ENCODE data around the gene NPC1. TPM values are rescaled to one million over a fixed set of nuclear protein-coding genes. Genes with fewer than 3 reads are reported as not detected.

NPC1 gene
- total and polyA plus RNA-seq, 2 donors (not counting 1 experiment from before 2014, with no cell fraction given), result 36.0 to 204 TPM

DNA sequence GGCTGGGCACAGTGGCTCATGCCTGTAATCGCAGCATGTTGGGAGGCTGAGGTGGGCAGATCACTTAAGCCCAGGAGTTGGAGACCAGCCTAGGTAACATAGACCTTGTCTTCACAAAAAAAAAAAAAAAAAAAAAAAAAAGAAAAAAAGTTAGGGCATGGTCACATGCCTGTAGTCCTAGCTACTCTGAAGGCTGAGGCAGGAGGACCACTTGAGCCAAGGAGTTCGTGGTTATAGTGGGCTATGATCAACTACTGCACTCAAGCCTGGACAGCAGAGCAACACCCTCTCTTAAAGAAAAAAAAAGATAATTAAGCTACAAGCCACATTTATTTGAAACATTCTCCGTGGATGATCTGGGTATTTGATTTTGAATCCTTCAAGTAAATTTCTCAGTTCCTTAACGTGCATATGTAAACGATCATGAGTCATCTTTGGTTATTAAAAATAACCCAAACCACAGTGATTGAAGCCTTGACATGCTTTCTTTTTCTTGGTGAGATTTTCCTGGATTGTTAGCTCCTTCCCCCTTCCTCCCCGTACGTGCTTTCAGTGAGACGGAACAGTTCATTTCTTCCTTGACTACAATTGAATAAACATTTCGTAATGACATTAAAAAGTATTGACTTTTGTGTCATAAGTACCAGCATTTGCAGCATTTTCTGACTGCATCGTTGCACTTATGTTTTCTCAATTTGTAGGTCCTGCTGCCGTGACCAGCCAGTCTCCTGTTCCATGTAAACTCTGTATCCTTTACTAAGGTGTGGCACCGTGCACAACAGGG, 62.7 kb downstream of the NPC1 start:
- Histone ChIP-seq H3K9me3 (ENCODE audit: control insufficient read depth, insufficient read depth, low read depth, low read length) (no peaks in the 10 kb centered on the region), H3K4me2 (ENCODE audit: extremely low read depth, insufficient read depth, low read length) (no peak overlapping the region), H4K20me1 (ENCODE audit: control insufficient read depth, extremely low read depth, insufficient read depth, low read length) (no peaks in the 10 kb centered on the region), H3K27ac (ENCODE audit: insufficient read depth, low read length) (no peak overlapping the region), H2AFZ (ENCODE audit: low read length) (no peak overlapping the region), H3K4me1 (ENCODE audit: control insufficient read depth, extremely low read depth, insufficient read depth, low read length) (peaks cover 6% of the 10 kb centered on the region), H3K9ac (ENCODE audit: insufficient read depth, low read length) (no peak overlapping the region), H3K36me3 (ENCODE audit: control insufficient read depth, insufficient read depth, low read length) (peaks cover 20% of the 10 kb centered on the region), H3K79me2 (ENCODE audit: control insufficient read depth, insufficient read depth, low read length) (no peaks in the 10 kb centered on the region), H3K4me3 (replicated peaks in 1 of 4; ENCODE audit: control extremely low read depth in 1 of 4, insufficient read depth in 1 of 4, low read depth in 3 of 4, low read length in 4 of 4) (no peak overlapping the region), H3K27me3 (ENCODE audit: control insufficient read depth, insufficient read depth, low read length) (no peaks in the 10 kb centered on the region)
- TF ChIP-seq EZH2 (IDR thresholded peaks at IDR 0.05; ENCODE audit: low read length, missing control alignments), result no peak
- no peak for TF ChIP-seq CTCF (conservative IDR thresholded peaks at IDR 0.05 in 1 of 2, IDR thresholded peaks at IDR 0.05 in 1 of 2; ENCODE audit: low read depth in 1 of 2, low read length in 2 of 2)
- peak in 1 of 2 donors; percentile 63 for DNase-seq (ENCODE audit: low read depth in 2 of 2)

GRCh38 chr18:23521907-23522306, 64.4 kb downstream of the NPC1 start:
- H3K79me2 ChIP-seq (ENCODE audit: control insufficient read depth, insufficient read depth, low read length), result no peaks in the 10 kb centered on the region
- H3K4me3 ChIP-seq (replicated peaks in 1 of 4; ENCODE audit: control extremely low read depth in 1 of 4, insufficient read depth in 1 of 4, low read depth in 3 of 4, low read length in 4 of 4), result no peak overlapping the region
- H2AFZ ChIP-seq (ENCODE audit: low read length), result no peak overlapping the region
- no peaks in the 10 kb centered on the region for H3K27me3 ChIP-seq (ENCODE audit: control insufficient read depth, insufficient read depth, low read length)
- H3K4me2 ChIP-seq (ENCODE audit: extremely low read depth, insufficient read depth, low read length), result no peak overlapping the region
- H3K9ac ChIP-seq (ENCODE audit: insufficient read depth, low read length), result no peak overlapping the region
- no peaks in the 10 kb centered on the region for H3K9me3 ChIP-seq (ENCODE audit: control insufficient read depth, insufficient read depth, low read depth, low read length)
- peaks cover 5% of the 10 kb centered on the region for H3K4me1 ChIP-seq (ENCODE audit: control insufficient read depth, extremely low read depth, insufficient read depth, low read length)
- no peak for DNase-seq (ENCODE audit: low read depth in 2 of 2)
- H3K27ac ChIP-seq (ENCODE audit: insufficient read depth, low read length), result no peak overlapping the region
- TF ChIP-seq CTCF (conservative IDR thresholded peaks at IDR 0.05 in 1 of 2, IDR thresholded peaks at IDR 0.05 in 1 of 2; ENCODE audit: low read depth in 1 of 2, low read length in 2 of 2), result no peak
- no peak for TF ChIP-seq EZH2 (IDR thresholded peaks at IDR 0.05; ENCODE audit: low read length, missing control alignments)
- H4K20me1 ChIP-seq (ENCODE audit: control insufficient read depth, extremely low read depth, insufficient read depth, low read length), result no peaks in the 10 kb centered on the region
- H3K36me3 ChIP-seq (ENCODE audit: control insufficient read depth, insufficient read depth, low read length), result peaks cover 21% of the 10 kb centered on the region

GRCh38 chr18:23521271-23521670, 65.0 kb downstream of the NPC1 start:
- no peaks in the 10 kb centered on the region for H3K9me3 ChIP-seq (ENCODE audit: control insufficient read depth, insufficient read depth, low read depth, low read length)
- peaks cover 5% of the 10 kb centered on the region for H3K4me1 ChIP-seq (ENCODE audit: control insufficient read depth, extremely low read depth, insufficient read depth, low read length)
- DNase-seq (ENCODE audit: low read depth in 2 of 2), result no peak
- TF ChIP-seq EZH2 (IDR thresholded peaks at IDR 0.05; ENCODE audit: low read length, missing control alignments), result no peak
- TF ChIP-seq CTCF (conservative IDR thresholded peaks at IDR 0.05 in 1 of 2, IDR thresholded peaks at IDR 0.05 in 1 of 2; ENCODE audit: low read depth in 1 of 2, low read length in 2 of 2), result no peak
- peaks cover 21% of the 10 kb centered on the region for H3K36me3 ChIP-seq (ENCODE audit: control insufficient read depth, insufficient read depth, low read length)
- H3K27ac ChIP-seq (ENCODE audit: insufficient read depth, low read length), result no peak overlapping the region
- H3K4me3 ChIP-seq (replicated peaks in 1 of 4; ENCODE audit: control extremely low read depth in 1 of 4, insufficient read depth in 1 of 4, low read depth in 3 of 4, low read length in 4 of 4), result no peak overlapping the region
- H3K27me3 ChIP-seq (ENCODE audit: control insufficient read depth, insufficient read depth, low read length), result no peaks in the 10 kb centered on the region
- H3K4me2 ChIP-seq (ENCODE audit: extremely low read depth, insufficient read depth, low read length), result no peak overlapping the region
- no peak overlapping the region for H3K9ac ChIP-seq (ENCODE audit: insufficient read depth, low read length)
- H3K79me2 ChIP-seq (ENCODE audit: control insufficient read depth, insufficient read depth, low read length), result no peaks in the 10 kb centered on the region
- no peak overlapping the region for H2AFZ ChIP-seq (ENCODE audit: low read length)
- H4K20me1 ChIP-seq (ENCODE audit: control insufficient read depth, extremely low read depth, insufficient read depth, low read length), result no peaks in the 10 kb centered on the region

Measured in fibroblast of lung (primary cell).